Heart right ventricle (tissue), 16 donors: ENCODE data around the gene BRAT1. TPM values are rescaled to one million over a fixed set of nuclear protein-coding genes. Genes with fewer than 3 reads are reported as not detected.

Experiments used
- ATAC-seq, 8 donors: fragments of 200-7000 bp; cut with Tn5 transposase; one replicate each; pipeline ENCODE4 v1.9.1; 2020; ENCODE audit warnings: mild to moderate bottlenecking in 8 of 8, moderate library complexity in 8 of 8, moderate number of reproducible peaks in 1 of 8
- DNase-seq, 2 donors: peaks; one replicate each; pipeline ENCODE4 v3.0.0-alpha.2; 2020
- H3K27ac ChIP-seq, 10 donors: fragments of 200-600 bp; sonication (generic) in 2 of 10; one replicate each; pipeline versions ENCODE4 v1.5.0 to v1.8.0; 2020 to 2022; ENCODE audit warnings: mild to moderate bottlenecking in 3 of 10
- H3K27me3 ChIP-seq, 7 donors: fragments of 200-600 bp; one replicate each; pipeline ENCODE4 v1.8.0; 2021 to 2022; ENCODE audit warnings: mild to moderate bottlenecking in 2 of 7
- H3K36me3 ChIP-seq, 9 donors: fragments of 200-600 bp; sonication (generic) in 1 of 9; one replicate each; pipeline versions ENCODE4 v1.5.0 to v1.8.0; 2020 to 2022; ENCODE audit warnings: mild to moderate bottlenecking in 2 of 9
- H3K4me1 ChIP-seq, 9 donors: fragments of 200-600 bp; sonication (generic) in 1 of 9; one replicate each; pipeline versions ENCODE4 v1.5.0 to v1.8.0; 2020 to 2022; ENCODE audit warnings: mild to moderate bottlenecking in 4 of 9
- H3K4me3 ChIP-seq, 10 donors: fragments of 200-600 bp; sonication (generic) in 2 of 10; one replicate each; pipeline versions ENCODE4 v1.5.0 to v1.8.0; 2020 to 2022; ENCODE audit warnings: mild to moderate bottlenecking in 7 of 10, moderate library complexity in 2 of 10
- H3K9me3 ChIP-seq, 11 donors: fragments of 200-600 bp in 10 of 11; sonication (generic) in 2 of 11; one replicate each; pipeline versions ENCODE4 v1.5.0 to v1.8.0; 2013 to 2022; ENCODE audit warnings: mild to moderate bottlenecking in 2 of 11, control low read depth in 1 of 11, moderate library complexity in 1 of 11
- WGBS, 2 donors: extraction: QIAGEN DNeasy Blood & Tissue Kit; methylation state at CpG; one replicate each; pipeline ENCODE4 v1.1.7; 2013; ENCODE audit warnings: inconsistent platforms in 1 of 2; 5-methylcytosine and 5-hydroxymethylcytosine counted together
- intact Hi-C, 10 donors: fragments of 100-400 bp; cut with DNase I; formaldehyde crosslinking; loops; one replicate each; pipeline versions ENCODE4 v1.11.1 to v1.14.2; 2022
- polyA plus RNA-seq, 2 donors: library from polyadenylated mRNA; stranded (reverse); fragments of 200-250 nt; gene quantifications; one replicate each; pipeline ENCODE4 v1.2.3, GENCODE V29; 2013
- total RNA-seq, 10 donors: library from RNA; stranded (reverse); fragmentation: NEBNext Ultra II Directional in 3 of 10; extraction: Animal tissue kit (Norgen Biotek cat#: 25700) in 3 of 10; gene quantifications; one replicate each; pipeline versions ENCODE4 v1.2.1 to v1.2.4, GENCODE V29; 2021 to 2023
- TF ChIP-seq, protein P1 (sequence below), 9 donors: fragments of 200-600 bp; sonication (generic) in 2 of 9; IDR thresholded peaks; one replicate each; pipeline versions ENCODE4 v1.5.0 to v1.8.0; 2021 to 2022; ENCODE audit warnings: antibody characterized with exemption in 9 of 9, mild to moderate bottlenecking in 5 of 9, moderate library complexity in 1 of 9
- donor health status: Arrhythmogenic right ventricular cardiomyopathy.
- donor health status: ischemic (EF 13 %, LVEDD 7.1; RV severe dilation, severe dysfunction).
- donor health status: healthy with polysubstance abuse.
- donor health status: DM: no; HTN: yes; CAD: no.
- donor health status: DM: no; HTN: no; CAD: no.
- donor health status: ischemic (EF 25% LVEDD 6.9; RV normal size, moderate dysfunction).
- donor health status: ischemic (EF 25% LVEDD 5.7; RV mildly dilated, moderate dysfunction).
- donor health status: healthy.
- donor health status: DM: yes; HTN: yes; CAD: no.
- donor health status: Ischemic cardiomyopathy.
- donor health status: ischemic (EF 35%, LVEDD 5.7; RV mildly dilated, moderate dysfunction).
- donor health status: nonischemic (EF 11% LVEDD 7.7; RV severe dilation, severe dysfunction).
- donor health status: DM: yes; HTN: yes; CAD: no.
- donor health status: PGD.
- donor health status: ischemic (EF 29% LVEDD 5.4; RV normal size, mild dysfunction).
- donor health status: nonischemic (EF 23%, LVEDD 6.1; RV moderate dilation, normal function).

The BRAT1 gene
- total and polyA plus RNA-seq, 12 donors, result 10.6 to 22.8 (median 13.9) TPM

- Histone ChIP-seq H3K36me3 (peaks cover 0 to 19% (median 5%) of the 10 kb centered on the region in 9 donors), H3K27me3 (no peaks in the 10 kb centered on the region), H3K27ac (no peak overlapping the region), H3K4me1 (peaks cover 0 to 18% (median 11%) of the 10 kb centered on the region in 9 donors), H3K4me3 (peak overlapping the region in 2 of 10 donors; percentile 20 to 21), H3K9me3 (no peaks in the 10 kb centered on the region)
- intact Hi-C loops, result loop anchor here in 9 of 10 donors (1.0 to 10.0 kb wide), 6 partner anchors 93 to 115 kb away; partner anchors contain the start of gene GRIFIN (in 1 of the 9)
- 37 to 43% methylated on average over 16 of the region's 16 CpGs for WGBS, 2 donors
- TF ChIP-seq, protein P1, sequence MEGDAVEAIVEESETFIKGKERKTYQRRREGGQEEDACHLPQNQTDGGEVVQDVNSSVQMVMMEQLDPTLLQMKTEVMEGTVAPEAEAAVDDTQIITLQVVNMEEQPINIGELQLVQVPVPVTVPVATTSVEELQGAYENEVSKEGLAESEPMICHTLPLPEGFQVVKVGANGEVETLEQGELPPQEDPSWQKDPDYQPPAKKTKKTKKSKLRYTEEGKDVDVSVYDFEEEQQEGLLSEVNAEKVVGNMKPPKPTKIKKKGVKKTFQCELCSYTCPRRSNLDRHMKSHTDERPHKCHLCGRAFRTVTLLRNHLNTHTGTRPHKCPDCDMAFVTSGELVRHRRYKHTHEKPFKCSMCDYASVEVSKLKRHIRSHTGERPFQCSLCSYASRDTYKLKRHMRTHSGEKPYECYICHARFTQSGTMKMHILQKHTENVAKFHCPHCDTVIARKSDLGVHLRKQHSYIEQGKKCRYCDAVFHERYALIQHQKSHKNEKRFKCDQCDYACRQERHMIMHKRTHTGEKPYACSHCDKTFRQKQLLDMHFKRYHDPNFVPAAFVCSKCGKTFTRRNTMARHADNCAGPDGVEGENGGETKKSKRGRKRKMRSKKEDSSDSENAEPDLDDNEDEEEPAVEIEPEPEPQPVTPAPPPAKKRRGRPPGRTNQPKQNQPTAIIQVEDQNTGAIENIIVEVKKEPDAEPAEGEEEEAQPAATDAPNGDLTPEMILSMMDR (IDR thresholded peaks at IDR 0.05), result peak; percentile 39 to 72 (median 64)
- DNase-seq (peak in 1 of 2 donors; percentile 34), ATAC-seq (peak; percentile 79 to 89 (median 82))
Measured at GRCh38 chr7:2567679-2568278, 12.5 kb upstream of the BRAT1 start.

DNA sequence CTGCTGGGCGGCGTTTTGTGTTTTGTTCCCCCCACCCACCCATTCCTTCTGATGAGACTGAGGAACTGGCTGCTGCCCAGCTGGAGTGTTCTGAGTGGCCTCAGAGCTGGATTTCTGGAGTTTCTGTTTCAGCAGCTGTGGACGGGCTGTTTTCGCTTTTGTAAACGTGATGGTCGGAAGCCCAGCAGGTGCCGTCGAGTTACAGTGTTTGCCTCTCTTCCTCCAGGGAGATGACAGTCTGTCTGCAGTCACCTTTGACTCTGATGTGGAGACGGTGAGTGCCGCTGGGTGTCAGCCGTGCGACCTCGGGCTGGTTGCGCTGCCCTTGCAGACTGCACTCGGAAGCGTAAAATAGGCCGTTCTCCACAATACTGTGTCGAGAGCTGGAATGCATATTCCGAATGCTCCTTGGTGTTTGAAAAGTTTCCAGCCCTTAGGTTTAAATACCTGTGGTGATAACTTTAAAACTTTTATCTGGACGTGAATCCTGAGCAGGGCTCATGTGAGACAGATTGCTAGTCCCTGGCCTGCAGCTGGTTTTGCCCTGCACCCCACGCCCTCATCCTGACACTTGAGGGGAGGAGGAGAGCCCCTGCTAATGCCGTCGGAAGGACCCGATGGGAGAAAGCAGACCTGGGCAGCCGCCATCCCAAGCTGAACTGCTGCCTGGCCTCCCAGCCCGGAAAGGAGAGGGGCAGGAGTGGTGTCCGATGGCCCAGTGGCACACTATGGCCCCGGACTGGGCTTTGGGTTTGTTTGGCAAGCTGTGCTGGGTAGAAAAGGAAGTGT, 11.8 kb upstream of the BRAT1 start:
- Histone ChIP-seq H3K27me3 (no peaks in the 10 kb centered on the region), H3K27ac (no peak overlapping the region), H3K36me3 (peaks cover 0 to 14% (median 0%) of the 10 kb centered on the region in 9 donors), H3K9me3 (no peaks in the 10 kb centered on the region), H3K4me3 (peak overlapping the region in 6 of 10 donors; percentile 8 to 25 (median 19)), H3K4me1 (peaks cover 0 to 18% (median 11%) of the 10 kb centered on the region in 9 donors)
- intact Hi-C loops, result loop anchor here in 9 of 10 donors (1.0 to 10.0 kb wide), 6 partner anchors 92 to 115 kb away; partner anchors contain the start of gene GRIFIN (in 1 of the 9)
- TF ChIP-seq, protein P1 (IDR thresholded peaks at IDR 0.05), result peak in 1 of 9 donors; percentile 19
- peak; percentile 60 to 79 (median 73) for ATAC-seq
- peak in 1 of 2 donors; percentile 20 for DNase-seq
- 57 to 63% methylated on average over 28 of the region's 28 CpGs for WGBS, 2 donors

DNA sequence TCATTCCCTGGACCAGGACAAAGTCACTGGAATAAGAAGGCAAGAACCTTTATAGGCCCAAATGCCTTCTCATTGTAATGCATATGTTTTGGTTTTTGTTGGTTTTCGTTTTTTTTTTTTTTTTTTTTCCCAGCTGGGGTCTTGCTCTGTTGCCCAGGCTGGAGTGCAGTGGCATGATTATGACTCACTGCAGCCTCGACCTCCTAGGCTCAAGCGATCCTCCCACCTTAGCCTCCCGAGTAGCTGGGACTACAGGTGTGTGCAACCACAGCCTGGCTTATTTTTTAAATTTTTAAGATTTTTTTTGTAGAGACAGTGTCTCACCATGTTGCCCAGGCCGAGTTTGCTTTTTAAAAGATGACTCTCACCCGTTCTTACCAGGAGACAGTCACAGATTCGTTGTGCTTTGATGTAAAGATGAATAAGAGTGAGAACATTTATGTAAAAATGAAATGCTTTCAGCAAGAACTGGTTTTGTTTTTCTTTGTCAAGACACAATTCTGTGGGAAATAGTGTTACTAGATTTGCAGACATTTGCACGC, 11.1 kb upstream of the BRAT1 start:
- H3K27me3 ChIP-seq, result no peaks in the 10 kb centered on the region
- TF ChIP-seq, protein P1 (IDR thresholded peaks at IDR 0.05), result no peak
- H3K9me3 ChIP-seq, result no peaks in the 10 kb centered on the region
- DNase-seq (no peak), ATAC-seq (no peak)
- H3K4me3 ChIP-seq, result peak overlapping the region in 3 of 10 donors; percentile 8 to 21 (median 17)
- H3K36me3 ChIP-seq, result peaks cover 0 to 7% (median 0%) of the 10 kb centered on the region in 9 donors
- no peak overlapping the region for H3K27ac ChIP-seq
- intact Hi-C loops, result loop anchor here in 7 of 10 donors (2.0 to 10.0 kb wide), 4 partner anchors 92 to 116 kb away; partner anchors contain the start of gene GRIFIN (in 1 of the 7)
- H3K4me1 ChIP-seq, result peaks cover 0 to 18% (median 11%) of the 10 kb centered on the region in 9 donors
- 85 to 88% methylated on average over 8 of the region's 8 CpGs for WGBS, 2 donors
